BLaER1 (cell line): ENCODE measurements around the gene PPARG.
A peak's percentile ranks its signal among the peaks of the same experiment; 100 is the strongest.

Experiments used
- H3K27ac ChIP-seq: shearing (Covaris generic); formaldehyde crosslinking; 2 replicates; pipeline ENCODE4 v1.8.1; 2022
- H3K27me3 ChIP-seq: shearing (Covaris generic); formaldehyde crosslinking; 2 replicates; pipeline ENCODE4 v1.8.1; 2022
- H3K36me3 ChIP-seq: shearing (Covaris generic); formaldehyde crosslinking; 2 replicates; pipeline ENCODE4 v1.8.1; 2022
- H3K4me1 ChIP-seq: shearing (Covaris generic); formaldehyde crosslinking; 2 replicates; pipeline ENCODE4 v1.8.1; 2022
- H3K4me2 ChIP-seq: shearing (Covaris generic); formaldehyde crosslinking; 2 replicates; pipeline ENCODE4 v1.8.1; 2022
- H3K4me3 ChIP-seq: shearing (Covaris generic); formaldehyde crosslinking; 2 replicates; pipeline ENCODE4 v1.8.1; 2022
- H3K9ac ChIP-seq: shearing (Covaris generic); formaldehyde crosslinking; 2 replicates; pipeline ENCODE4 v1.8.1; 2022
- H3K9me3 ChIP-seq: shearing (Covaris generic); formaldehyde crosslinking; 2 replicates; pipeline ENCODE4 v1.8.1; 2022
- H4K20me1 ChIP-seq: shearing (Covaris generic); formaldehyde crosslinking; 2 replicates; pipeline ENCODE4 v1.8.1; 2022
- Cebpa-rat ChIP-seq: shearing (Covaris generic); IDR thresholded peaks from 2 replicates; pipeline ENCODE4 v1.8.1; 2022

PPARG gene

GRCh38 chr3:12325586-12326515, 37.0 kb downstream of the PPARG start:
- H3K4me3 ChIP-seq = no peak overlapping the region
- no peaks in the 10 kb centered on the region for H3K27me3 ChIP-seq
- H3K27ac ChIP-seq = no peak overlapping the region
- H3K4me2 ChIP-seq = peak overlapping the region; percentile 43
- peaks cover 18% of the 10 kb centered on the region for H3K4me1 ChIP-seq
- no peaks in the 10 kb centered on the region for H4K20me1 ChIP-seq
- TF ChIP-seq Cebpa-rat = no peak
- no peak overlapping the region for H3K9ac ChIP-seq
- H3K9me3 ChIP-seq = no peaks in the 10 kb centered on the region
- no peaks in the 10 kb centered on the region for H3K36me3 ChIP-seq

- no peaks in the 10 kb centered on the region for H3K27me3 ChIP-seq
- no peak overlapping the region for H3K4me3 ChIP-seq
- no peaks in the 10 kb centered on the region for H4K20me1 ChIP-seq
- no peaks in the 10 kb centered on the region for H3K9me3 ChIP-seq
- H3K4me1 ChIP-seq = peaks cover 18% of the 10 kb centered on the region
- H3K9ac ChIP-seq = no peak overlapping the region
- H3K27ac ChIP-seq = no peak overlapping the region
- no peaks in the 10 kb centered on the region for H3K36me3 ChIP-seq
- no peak overlapping the region for H3K4me2 ChIP-seq
- no peak for TF ChIP-seq Cebpa-rat
These were observed 38.2 kb downstream of the PPARG start for GRCh38 chr3:12327021-12327420.

- peaks cover 18% of the 10 kb centered on the region for H3K4me1 ChIP-seq
These were observed 39.4 kb downstream of the PPARG start for GRCh38 chr3:12328132-12328836.

GRCh38 chr3:12328837-12329462, 40.1 kb downstream of the PPARG start:
- Histone ChIP-seq H3K36me3 (no peaks in the 10 kb centered on the region), H3K4me1 (peaks cover 18% of the 10 kb centered on the region), H3K9me3 (no peaks in the 10 kb centered on the region), H3K9ac (no peak overlapping the region), H3K27ac (no peak overlapping the region), H4K20me1 (no peaks in the 10 kb centered on the region), H3K4me3 (no peak overlapping the region), H3K4me2 (no peak overlapping the region), H3K27me3 (no peaks in the 10 kb centered on the region)
- no peak for TF ChIP-seq Cebpa-rat

More at GRCh38 chr3:12328132-12328836, 39.4 kb downstream of the PPARG start:
- Histone ChIP-seq H3K27ac (no peak overlapping the region), H3K4me3 (no peak overlapping the region), H3K27me3 (no peaks in the 10 kb centered on the region), H3K9me3 (no peaks in the 10 kb centered on the region), H3K4me2 (no peak overlapping the region), H3K9ac (no peak overlapping the region), H3K36me3 (no peaks in the 10 kb centered on the region), H4K20me1 (no peaks in the 10 kb centered on the region)
- TF ChIP-seq Cebpa-rat = no peak

GRCh38 chr3:12334786-12335185, 45.9 kb downstream of the PPARG start:
- no peak overlapping the region for H3K27ac ChIP-seq
- H3K9ac ChIP-seq = no peak overlapping the region
- no peaks in the 10 kb centered on the region for H3K36me3 ChIP-seq
- H3K4me1 ChIP-seq = peaks cover 11% of the 10 kb centered on the region
- H3K27me3 ChIP-seq = no peaks in the 10 kb centered on the region
- no peaks in the 10 kb centered on the region for H3K9me3 ChIP-seq
- H3K4me2 ChIP-seq = no peak overlapping the region
- no peak for TF ChIP-seq Cebpa-rat
- no peak overlapping the region for H3K4me3 ChIP-seq
- H4K20me1 ChIP-seq = no peaks in the 10 kb centered on the region

GRCh38 chr3:12335421-12335820, 46.6 kb downstream of the PPARG start:
- Histone ChIP-seq H3K4me1 (peaks cover 11% of the 10 kb centered on the region), H3K9me3 (no peaks in the 10 kb centered on the region), H3K4me2 (no peak overlapping the region), H3K9ac (no peak overlapping the region), H3K27ac (no peak overlapping the region), H4K20me1 (no peaks in the 10 kb centered on the region), H3K36me3 (no peaks in the 10 kb centered on the region), H3K4me3 (no peak overlapping the region), H3K27me3 (no peaks in the 10 kb centered on the region)
- no peak for TF ChIP-seq Cebpa-rat

GRCh38 chr3:12336099-12336498, 47.2 kb downstream of the PPARG start:
- Histone ChIP-seq H3K27ac (no peak overlapping the region), H3K36me3 (no peaks in the 10 kb centered on the region), H3K9me3 (no peaks in the 10 kb centered on the region), H3K4me2 (peak overlapping the region; percentile 39), H3K27me3 (no peaks in the 10 kb centered on the region), H3K4me3 (no peak overlapping the region), H4K20me1 (no peaks in the 10 kb centered on the region), H3K9ac (no peak overlapping the region), H3K4me1 (peaks cover 11% of the 10 kb centered on the region)
- TF ChIP-seq Cebpa-rat = no peak

GRCh38 chr3:12338595-12339546, 50.0 kb downstream of the PPARG start:
- H3K4me2 ChIP-seq = no peak overlapping the region
- no peaks in the 10 kb centered on the region for H4K20me1 ChIP-seq
- peaks cover 11% of the 10 kb centered on the region for H3K4me1 ChIP-seq
- H3K9me3 ChIP-seq = no peaks in the 10 kb centered on the region
- H3K9ac ChIP-seq = no peak overlapping the region
- no peak for TF ChIP-seq Cebpa-rat
- no peaks in the 10 kb centered on the region for H3K36me3 ChIP-seq
- H3K4me3 ChIP-seq = no peak overlapping the region
- H3K27me3 ChIP-seq = no peaks in the 10 kb centered on the region
- H3K27ac ChIP-seq = no peak overlapping the region
